HFFc6 (cell line): ENCODE data around the gene CPNE8. TPM values are rescaled to one million over a fixed set of nuclear protein-coding genes. Genes with fewer than 3 reads are reported as not detected.

Experiments
- DNase-seq: peaks from one replicate; pipeline ENCODE4 v3.0.0-alpha.2; 2018
- H3K27ac Mint-ChIP-seq: 2 replicates; pipeline ENCODE4 v1.8.0; 2020; ENCODE audit warnings: mild to moderate bottlenecking, mixed read lengths
- H3K27me3 Mint-ChIP-seq: 2 replicates; pipeline ENCODE4 v1.8.0; 2021; ENCODE audit warnings: mild to moderate bottlenecking, moderate library complexity, mixed read lengths; ENCODE audit not compliant: insufficient read depth
- H3K36me3 Mint-ChIP-seq: 2 replicates; pipeline ENCODE4 v1.8.0; 2021; ENCODE audit warnings: low read depth, mixed read lengths
- H3K4me1 Mint-ChIP-seq: 2 replicates; pipeline ENCODE4 v1.8.0; 2020; ENCODE audit warnings: low read depth, mixed read lengths
- H3K4me3 Mint-ChIP-seq: 2 replicates; pipeline ENCODE4 v1.8.0; 2020; ENCODE audit warnings: mild to moderate bottlenecking, moderate library complexity, mixed read lengths
- H3K9me3 Mint-ChIP-seq: 2 replicates; pipeline ENCODE4 v1.8.0; 2020; ENCODE audit warnings: mild to moderate bottlenecking, mixed read lengths
- CTCF ChIP-seq: fragments of 200-600 bp; sonication (generic); IDR thresholded peaks from 2 replicates; pipeline ENCODE4 v1.5.0; 2021; ENCODE audit warnings: antibody characterized with exemption, mild to moderate bottlenecking
- total RNA-seq, 6 experiments: library from RNA; stranded (reverse); fragmentation: NEBNext Ultra II Directional; extraction: Animal tissue kit (Norgen Biotek cat#: 25700); gene quantifications; 2 replicates in 1 of 6; 3 replicates in 5 of 6; pipeline ENCODE4 v1.2.3, GENCODE V29; 2021

CPNE8 gene
- total RNA-seq, 6 experiments from 2014 or later: not detected

GRCh38 chr12:38639625-38640024 lies 265.8 kb downstream of the CPNE8 start:
- Mint-ChIP-seq H3K27me3 (no peaks in the 10 kb centered on the region), H3K9me3 (peaks cover 46% of the 10 kb centered on the region), H3K4me1 (no peaks in the 10 kb centered on the region), H3K27ac (no peak overlapping the region), H3K4me3 (no peak overlapping the region), H3K36me3 (no peaks in the 10 kb centered on the region; the same call in 1 of the 2 replicates)
- no peak for TF ChIP-seq CTCF
- no peak for DNase-seq

- H3K27ac Mint-ChIP-seq: no peak overlapping the region
- H3K36me3 Mint-ChIP-seq: no peaks in the 10 kb centered on the region; the same call in 1 of the 2 replicates
- no peak for TF ChIP-seq CTCF
- no peak overlapping the region for H3K4me3 Mint-ChIP-seq
- peaks cover 48% of the 10 kb centered on the region for H3K9me3 Mint-ChIP-seq
- no peaks in the 10 kb centered on the region for H3K4me1 Mint-ChIP-seq
- H3K27me3 Mint-ChIP-seq: no peaks in the 10 kb centered on the region
- DNase-seq: no peak
Observed at GRCh38 chr12:38638401-38638800, 267.0 kb downstream of the CPNE8 start.

GRCh38 chr12:38633511-38633910 lies 271.9 kb downstream of the CPNE8 start:
- no peak for TF ChIP-seq CTCF
- Mint-ChIP-seq H3K27me3 (peaks cover 2% of the 10 kb centered on the region; the same call in 1 of the 2 replicates), H3K27ac (no peak overlapping the region), H3K4me1 (no peaks in the 10 kb centered on the region), H3K9me3 (peaks cover 52% of the 10 kb centered on the region), H3K4me3 (no peak overlapping the region), H3K36me3 (no peaks in the 10 kb centered on the region; the same call in 1 of the 2 replicates)
- no peak for DNase-seq

GRCh38 chr12:38629064-38629463 lies 276.3 kb downstream of the CPNE8 start:
- DNase-seq: no peak
- no peaks in the 10 kb centered on the region for H3K36me3 Mint-ChIP-seq
- no peak overlapping the region for H3K27ac Mint-ChIP-seq
- peaks cover 3% of the 10 kb centered on the region for H3K27me3 Mint-ChIP-seq
- no peak overlapping the region for H3K4me3 Mint-ChIP-seq
- no peak for TF ChIP-seq CTCF
- peaks cover 38% of the 10 kb centered on the region for H3K9me3 Mint-ChIP-seq
- H3K4me1 Mint-ChIP-seq: no peaks in the 10 kb centered on the region

GRCh38 chr12:38628288-38628687 lies 277.1 kb downstream of the CPNE8 start:
- DNase-seq: no peak
- Mint-ChIP-seq H3K9me3 (peaks cover 37% of the 10 kb centered on the region), H3K27ac (no peak overlapping the region), H3K4me3 (no peak overlapping the region), H3K4me1 (no peaks in the 10 kb centered on the region), H3K36me3 (no peaks in the 10 kb centered on the region), H3K27me3 (peaks cover 3% of the 10 kb centered on the region)
- no peak for TF ChIP-seq CTCF

- peaks cover 26% of the 10 kb centered on the region for H3K9me3 Mint-ChIP-seq
- TF ChIP-seq CTCF: no peak
- no peaks in the 10 kb centered on the region for H3K36me3 Mint-ChIP-seq
- no peak for DNase-seq
- H3K27me3 Mint-ChIP-seq: peaks cover 1% of the 10 kb centered on the region; the same call in 1 of the 2 replicates
- H3K27ac Mint-ChIP-seq: no peak overlapping the region
- no peak overlapping the region for H3K4me3 Mint-ChIP-seq
- no peaks in the 10 kb centered on the region for H3K4me1 Mint-ChIP-seq
Observed at GRCh38 chr12:38625306-38625705, 280.1 kb downstream of the CPNE8 start.
